ENCODE measurements around the gene APOL5. TPM values are rescaled to one million over a fixed set of nuclear protein-coding genes. Genes with fewer than 3 reads are reported as not detected.

APOL5 gene
- total RNA-seq, 2 experiments from 2014 or later = not detected

DNA sequence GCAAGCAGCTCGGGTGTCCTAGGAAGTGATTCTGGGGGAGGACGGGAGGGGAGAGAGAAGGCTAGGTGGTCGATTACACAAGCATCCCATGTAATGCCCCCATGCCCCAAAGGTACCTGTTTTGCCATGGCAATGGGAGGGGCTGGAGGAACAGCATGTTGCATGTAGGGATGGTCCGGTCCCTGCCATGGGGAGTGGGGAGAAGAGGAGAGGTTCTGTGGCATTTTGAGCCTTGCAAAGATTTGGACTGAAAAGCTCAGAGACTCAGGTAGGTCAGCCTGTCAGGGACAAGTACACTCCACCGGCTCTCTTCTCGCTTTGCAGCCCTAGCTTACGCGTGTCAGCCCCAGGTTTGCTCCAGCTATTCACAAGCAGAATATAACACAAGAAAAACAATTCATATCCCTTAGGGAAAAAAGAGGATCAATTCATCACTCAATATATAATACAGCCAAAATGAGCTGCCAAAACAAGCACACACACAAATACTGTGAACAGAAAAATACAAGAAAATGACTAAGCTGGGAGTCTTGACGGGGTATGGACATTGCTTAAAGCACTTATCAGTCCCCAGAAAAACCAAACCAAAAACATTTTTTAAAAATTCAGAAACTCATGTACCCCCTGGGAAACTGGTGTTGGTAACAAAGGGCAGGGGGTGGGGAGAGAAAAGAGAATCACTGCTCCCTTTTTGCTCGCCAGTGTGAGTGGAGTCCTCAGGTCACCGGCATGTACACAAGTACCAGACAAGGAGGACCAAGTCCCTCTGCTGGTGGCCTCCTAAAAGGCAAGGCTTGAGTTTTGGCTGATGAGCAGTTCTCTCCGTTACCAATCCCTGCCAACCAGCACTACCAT, 21.6 kb downstream of the APOL5 start:
- TF ChIP-seq, protein P1, sequence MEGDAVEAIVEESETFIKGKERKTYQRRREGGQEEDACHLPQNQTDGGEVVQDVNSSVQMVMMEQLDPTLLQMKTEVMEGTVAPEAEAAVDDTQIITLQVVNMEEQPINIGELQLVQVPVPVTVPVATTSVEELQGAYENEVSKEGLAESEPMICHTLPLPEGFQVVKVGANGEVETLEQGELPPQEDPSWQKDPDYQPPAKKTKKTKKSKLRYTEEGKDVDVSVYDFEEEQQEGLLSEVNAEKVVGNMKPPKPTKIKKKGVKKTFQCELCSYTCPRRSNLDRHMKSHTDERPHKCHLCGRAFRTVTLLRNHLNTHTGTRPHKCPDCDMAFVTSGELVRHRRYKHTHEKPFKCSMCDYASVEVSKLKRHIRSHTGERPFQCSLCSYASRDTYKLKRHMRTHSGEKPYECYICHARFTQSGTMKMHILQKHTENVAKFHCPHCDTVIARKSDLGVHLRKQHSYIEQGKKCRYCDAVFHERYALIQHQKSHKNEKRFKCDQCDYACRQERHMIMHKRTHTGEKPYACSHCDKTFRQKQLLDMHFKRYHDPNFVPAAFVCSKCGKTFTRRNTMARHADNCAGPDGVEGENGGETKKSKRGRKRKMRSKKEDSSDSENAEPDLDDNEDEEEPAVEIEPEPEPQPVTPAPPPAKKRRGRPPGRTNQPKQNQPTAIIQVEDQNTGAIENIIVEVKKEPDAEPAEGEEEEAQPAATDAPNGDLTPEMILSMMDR (IDR thresholded peaks at IDR 0.05) = no peak
- ChIA-PET CTCF (interaction anchor here (1.1 to 1.9 kb wide), 3 partner anchors 22 to 156 kb away, joined by 3 to 4 read pairs (median 3); no protein-coding TSS in a partner anchor), POLR2A (interaction anchor here (0.5 kb wide), 1 partner anchor 70 kb away, joined by 3 read pairs; no protein-coding TSS in a partner anchor)
- intact Hi-C loops (cut with micrococcal nuclease) = no loop called here
- H3K4me3 Mint-ChIP-seq = no peak overlapping the region
- no peak overlapping the region for H3K27ac Mint-ChIP-seq
- H3K36me3 Mint-ChIP-seq (ENCODE audit: low read depth) = no peaks in the 10 kb centered on the region
- H3K9me3 Mint-ChIP-seq = no peaks in the 10 kb centered on the region
- no peak for ATAC-seq
- peak; percentile 4 for DNase-seq
- no peaks in the 10 kb centered on the region for H3K4me1 Mint-ChIP-seq (ENCODE audit: low read depth)
- H3K27me3 Mint-ChIP-seq = no peaks in the 10 kb centered on the region

DNA sequence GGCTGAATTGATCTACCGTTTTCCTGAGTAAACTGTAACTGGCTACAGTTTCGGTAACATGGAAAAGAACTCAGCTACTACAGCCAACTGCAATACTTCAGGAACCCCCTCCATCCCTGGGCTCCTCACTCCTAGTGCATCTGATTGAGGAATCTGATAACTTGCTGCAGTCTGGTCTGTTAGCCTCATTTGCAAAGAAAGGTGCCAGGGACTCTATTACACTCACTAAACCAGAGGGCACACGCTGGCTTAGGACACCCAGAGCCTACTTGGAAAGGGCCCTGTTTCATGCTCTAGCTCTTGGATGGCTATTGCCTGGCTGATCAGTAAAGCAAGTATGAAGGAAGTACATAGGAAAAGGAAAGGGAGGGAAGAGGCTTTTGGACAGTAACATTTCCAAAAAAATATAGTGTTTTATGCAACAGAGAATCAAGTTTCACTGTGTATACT, 22.3 kb downstream of the APOL5 start:
- DNase-seq (no peak), ATAC-seq (no peak)
- Mint-ChIP-seq H3K4me1 (ENCODE audit: low read depth) (no peaks in the 10 kb centered on the region), H3K27ac (no peak overlapping the region), H3K9me3 (no peaks in the 10 kb centered on the region), H3K27me3 (no peaks in the 10 kb centered on the region), H3K36me3 (ENCODE audit: low read depth) (no peaks in the 10 kb centered on the region), H3K4me3 (no peak overlapping the region)
- ChIA-PET POLR2A (no interaction called here), CTCF (interaction anchor here (1.1 to 2.0 kb wide), 4 partner anchors 22 to 157 kb away, joined by 3 to 8 read pairs (median 4); no protein-coding TSS in a partner anchor)
- TF ChIP-seq, protein P1 (IDR thresholded peaks at IDR 0.05) = no peak
- intact Hi-C loops (cut with micrococcal nuclease) = no loop called here

DNA sequence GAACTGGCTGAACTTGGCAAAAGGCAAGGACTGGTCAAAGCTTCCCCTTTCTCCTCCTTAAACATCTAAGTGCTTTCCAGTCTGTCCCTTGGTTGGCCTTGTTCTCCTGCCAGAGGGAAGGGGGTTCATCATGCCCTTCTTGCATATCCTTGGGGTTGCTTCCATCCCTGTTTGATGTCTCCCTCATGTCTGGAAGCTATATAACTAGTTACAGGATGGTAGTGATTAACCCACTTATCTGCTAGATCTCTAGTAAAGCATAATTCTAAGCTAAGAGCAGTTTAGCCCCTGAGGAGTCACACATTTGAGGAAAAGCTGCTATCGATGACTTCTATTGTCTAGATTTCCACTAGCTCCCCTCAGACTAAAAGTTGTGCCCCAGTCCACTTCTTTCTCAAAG, 22.9 kb downstream of the APOL5 start:
- intact Hi-C loops (cut with micrococcal nuclease) = no loop called here
- CTCF ChIA-PET = interaction anchor here (1.4 to 2.0 kb wide), 3 partner anchors 113 to 189 kb away, joined by 3 to 8 read pairs (median 4); no protein-coding TSS in a partner anchor
- Mint-ChIP-seq H3K4me1 (ENCODE audit: low read depth) (no peaks in the 10 kb centered on the region), H3K36me3 (ENCODE audit: low read depth) (no peaks in the 10 kb centered on the region), H3K27ac (no peak overlapping the region), H3K9me3 (no peaks in the 10 kb centered on the region), H3K4me3 (no peak overlapping the region), H3K27me3 (no peaks in the 10 kb centered on the region)
- POLR2A ChIA-PET = no interaction called here
- DNase-seq (no peak), ATAC-seq (no peak)
- TF ChIP-seq, protein P1 (IDR thresholded peaks at IDR 0.05) = no peak

DNA sequence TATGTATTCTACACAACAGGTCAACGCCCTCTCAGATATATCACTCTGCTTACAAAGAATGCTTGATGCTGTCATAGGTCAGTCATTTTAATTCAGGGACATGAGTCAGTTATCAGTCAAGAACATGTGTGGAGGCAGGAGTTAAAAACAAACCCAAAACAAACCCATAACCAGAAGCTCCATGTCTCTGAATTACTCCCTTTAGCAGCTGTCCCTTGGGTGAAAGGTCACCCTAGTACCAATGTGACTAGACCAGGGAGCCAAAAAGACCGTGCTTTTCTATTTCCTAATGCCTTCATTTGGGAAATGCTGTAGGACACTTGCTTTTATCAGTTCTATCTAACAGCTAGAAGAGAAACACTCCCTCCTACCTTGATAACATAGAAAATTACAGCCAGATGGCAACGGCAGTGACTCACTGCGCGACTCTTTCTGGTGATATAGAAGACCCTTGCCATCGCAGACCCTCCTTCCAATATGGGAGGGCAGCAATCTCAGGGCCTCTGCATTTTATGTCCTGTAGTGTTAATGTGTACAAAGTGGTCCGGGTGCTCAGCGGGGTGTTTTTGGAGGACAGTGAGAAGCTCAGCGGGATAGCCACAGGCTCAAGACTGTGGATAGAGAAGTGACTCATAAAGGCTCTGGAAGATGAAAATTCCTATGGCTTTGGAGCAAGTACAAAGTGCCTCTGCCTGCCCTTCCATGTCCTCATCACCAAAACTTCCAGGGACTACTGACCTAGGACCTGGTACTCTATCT, 24.8 kb downstream of the APOL5 start:
- DNase-seq = no peak
- POLR2A ChIA-PET = no interaction called here
- Mint-ChIP-seq H3K27ac (no peak overlapping the region), H3K27me3 (no peaks in the 10 kb centered on the region), H3K4me1 (ENCODE audit: low read depth) (no peaks in the 10 kb centered on the region), H3K9me3 (no peaks in the 10 kb centered on the region), H3K4me3 (no peak overlapping the region), H3K36me3 (ENCODE audit: low read depth) (no peaks in the 10 kb centered on the region)
- CTCF ChIA-PET = no interaction called here
- intact Hi-C loops (cut with micrococcal nuclease) = no loop called here
- peak; percentile 34 for ATAC-seq
- TF ChIP-seq, protein P1 (IDR thresholded peaks at IDR 0.05) = no peak

Measured in activated CD8-positive, alpha-beta T cell treated with anti-CD3 and anti-CD28 coated beads for 36 hours (primary cell).